Breast epithelium (tissue), 4 donors: ENCODE results near the gene MIGA2. TPM values are rescaled to one million over a fixed set of nuclear protein-coding genes. Genes with fewer than 3 reads are reported as not detected.

Source experiments
- DNase-seq, 2 donors: peaks; one replicate each; pipeline ENCODE4 v3.0.0-alpha.2; 2019; ENCODE audit warnings: low spot score in 2 of 2
- H3K27ac ChIP-seq, 2 donors: fragments of 200-600 bp; sonication (generic) in 1 of 2; one replicate each; pipeline ENCODE4 v1.5.1; 2016 to 2019; ENCODE audit warnings: mild to moderate bottlenecking in 1 of 2
- H3K27me3 ChIP-seq, 2 donors: fragments of 200-600 bp; sonication (generic) in 1 of 2; one replicate each; pipeline versions ENCODE4 v1.5.1 to v1.6.0; 2017 to 2019; ENCODE audit warnings: control low read depth in 1 of 2, mild to moderate bottlenecking in 1 of 2
- H3K36me3 ChIP-seq: fragments of 200-600 bp; one replicate; pipeline ENCODE4 v1.5.1; 2019
- H3K4me1 ChIP-seq, 2 donors: fragments of 200-600 bp; sonication (generic); one replicate each; pipeline ENCODE4 v1.5.1; 2016 to 2019; ENCODE audit warnings: control low read depth in 1 of 2
- H3K4me3 ChIP-seq, 3 donors: fragments of 200-600 bp; sonication (generic); 1 replicate in 2 of 3; 2 replicates in 1 of 3; pipeline ENCODE4 v1.5.1; 2016 to 2019; ENCODE audit warnings: mild to moderate bottlenecking in 3 of 3, moderate library complexity in 2 of 3
- H3K9me3 ChIP-seq, 2 donors: fragments of 200-600 bp; sonication (generic) in 1 of 2; one replicate each; pipeline ENCODE4 v1.5.1; 2016 to 2019; ENCODE audit warnings: control low read depth in 1 of 2
- CTCF ChIP-seq, 3 donors: fragments of 450-650 bp; IDR thresholded peaks; one replicate each; pipeline ENCODE4 v1.5.1; 2016 to 2017; ENCODE audit warnings: antibody characterized with exemption in 3 of 3, mild to moderate bottlenecking in 3 of 3, moderate library complexity in 3 of 3
- POLR2A ChIP-seq: fragments of 450-650 bp; IDR thresholded peaks from one replicate; pipeline ENCODE4 v1.6.1; 2016; ENCODE audit warnings: antibody characterized with exemption, mild to moderate bottlenecking, moderate library complexity
- POLR2AphosphoS5 ChIP-seq, 3 donors: sonication (generic); formaldehyde crosslinking; IDR thresholded peaks; one replicate each; pipeline ENCODE4 v1.6.1; 2017; ENCODE audit warnings: antibody characterized with exemption in 3 of 3
- intact Hi-C: fragments of 100-400 bp; cut with DNase I; formaldehyde crosslinking; loops from one replicate; pipeline ENCODE4 v1.15.1; 2023; ENCODE audit warnings: low total_unique reads
- total RNA-seq, 3 donors: library from RNA; depleted of rRNA; stranded (reverse); fragments of >200 nt; gene quantifications; one replicate each; pipeline ENCODE4 v1.1.0, GENCODE V29; 2016

Gene MIGA2
- total RNA-seq, 3 donors from 2014 or later, result 25.3 to 28.8 (median 27.9) TPM

GRCh38 chr9:129071526-129072126 is 35.2 kb downstream of the MIGA2 start:
- no peak overlapping the region for H3K4me3 ChIP-seq

GRCh38 chr9:129072171-129072570 is 35.7 kb downstream of the MIGA2 start:
- no peak for DNase-seq
- H3K4me3 ChIP-seq, result no peak overlapping the region
- no peaks in the 10 kb centered on the region for H3K4me1 ChIP-seq
- H3K27me3 ChIP-seq, result no peaks in the 10 kb centered on the region
- H3K9me3 ChIP-seq, result no peaks in the 10 kb centered on the region
- H3K36me3 ChIP-seq, result peaks cover 7% of the 10 kb centered on the region
- H3K27ac ChIP-seq, result no peak overlapping the region
- TF ChIP-seq POLR2A, result no peak
- no peak for TF ChIP-seq POLR2AphosphoS5 (IDR thresholded peaks at IDR 0.05)
- no peak for TF ChIP-seq CTCF (IDR thresholded peaks at IDR 0.05)
- intact Hi-C loops, result loop anchor here (5.0 kb wide), 1 partner anchor 1995 kb away; no protein-coding TSS in a partner anchor

More at GRCh38 chr9:129071526-129072126, 35.2 kb downstream of the MIGA2 start:
- DNase-seq, result no peak
- Histone ChIP-seq H3K27me3 (no peaks in the 10 kb centered on the region), H3K36me3 (peaks cover 8% of the 10 kb centered on the region), H3K9me3 (no peaks in the 10 kb centered on the region), H3K4me1 (no peaks in the 10 kb centered on the region), H3K27ac (no peak overlapping the region)
- intact Hi-C loops, result loop anchor here (5.0 kb wide), 1 partner anchor 1996 kb away; no protein-coding TSS in a partner anchor
- TF ChIP-seq POLR2AphosphoS5 (IDR thresholded peaks at IDR 0.05), result no peak
- no peak for TF ChIP-seq POLR2A
- no peak for TF ChIP-seq CTCF (IDR thresholded peaks at IDR 0.05)

GRCh38 chr9:129073404-129073803 is 37.0 kb downstream of the MIGA2 start:
- Histone ChIP-seq H3K27ac (no peak overlapping the region), H3K4me3 (no peak overlapping the region), H3K4me1 (no peaks in the 10 kb centered on the region), H3K27me3 (no peaks in the 10 kb centered on the region), H3K36me3 (no peaks in the 10 kb centered on the region), H3K9me3 (no peaks in the 10 kb centered on the region)
- intact Hi-C loops, result loop anchor here (5.0 kb wide), 1 partner anchor 1994 kb away; no protein-coding TSS in a partner anchor
- no peak for DNase-seq
- TF ChIP-seq CTCF (IDR thresholded peaks at IDR 0.05), result no peak
- TF ChIP-seq POLR2A, result no peak
- TF ChIP-seq POLR2AphosphoS5 (IDR thresholded peaks at IDR 0.05), result no peak

- Histone ChIP-seq H3K27ac (no peak overlapping the region), H3K4me3 (no peak overlapping the region), H3K4me1 (no peaks in the 10 kb centered on the region), H3K36me3 (no peaks in the 10 kb centered on the region), H3K9me3 (no peaks in the 10 kb centered on the region), H3K27me3 (no peaks in the 10 kb centered on the region)
- DNase-seq, result no peak
- intact Hi-C loops, result loop anchor here (5.0 kb wide), 1 partner anchor 1993 kb away; no protein-coding TSS in a partner anchor
- TF ChIP-seq CTCF (IDR thresholded peaks at IDR 0.05) (no peak), POLR2AphosphoS5 (IDR thresholded peaks at IDR 0.05) (no peak), POLR2A (no peak)
Measured at GRCh38 chr9:129074106-129074505, 37.7 kb downstream of the MIGA2 start.

GRCh38 chr9:129075996-129076639 is 39.7 kb downstream of the MIGA2 start:
- TF ChIP-seq CTCF (IDR thresholded peaks at IDR 0.05) (no peak), POLR2A (no peak), POLR2AphosphoS5 (IDR thresholded peaks at IDR 0.05) (no peak)
- no peaks in the 10 kb centered on the region for H3K4me1 ChIP-seq
- no peaks in the 10 kb centered on the region for H3K9me3 ChIP-seq
- no peak for DNase-seq
- no peak overlapping the region for H3K4me3 ChIP-seq
- intact Hi-C loops, result no loop called here
- H3K27me3 ChIP-seq, result no peaks in the 10 kb centered on the region
- H3K27ac ChIP-seq, result no peak overlapping the region
- H3K36me3 ChIP-seq, result no peaks in the 10 kb centered on the region
